ENCODE measurements around the gene RAB40B. TPM values are rescaled to one million over a fixed set of nuclear protein-coding genes. Genes with fewer than 3 reads are reported as not detected.
A peak's percentile ranks its signal among the peaks of the same experiment; 100 is the strongest.

Gene RAB40B
- total RNA-seq, 8 experiments from 2014 or later = 4.4 to 9.0 (median 6.8) TPM

DNA sequence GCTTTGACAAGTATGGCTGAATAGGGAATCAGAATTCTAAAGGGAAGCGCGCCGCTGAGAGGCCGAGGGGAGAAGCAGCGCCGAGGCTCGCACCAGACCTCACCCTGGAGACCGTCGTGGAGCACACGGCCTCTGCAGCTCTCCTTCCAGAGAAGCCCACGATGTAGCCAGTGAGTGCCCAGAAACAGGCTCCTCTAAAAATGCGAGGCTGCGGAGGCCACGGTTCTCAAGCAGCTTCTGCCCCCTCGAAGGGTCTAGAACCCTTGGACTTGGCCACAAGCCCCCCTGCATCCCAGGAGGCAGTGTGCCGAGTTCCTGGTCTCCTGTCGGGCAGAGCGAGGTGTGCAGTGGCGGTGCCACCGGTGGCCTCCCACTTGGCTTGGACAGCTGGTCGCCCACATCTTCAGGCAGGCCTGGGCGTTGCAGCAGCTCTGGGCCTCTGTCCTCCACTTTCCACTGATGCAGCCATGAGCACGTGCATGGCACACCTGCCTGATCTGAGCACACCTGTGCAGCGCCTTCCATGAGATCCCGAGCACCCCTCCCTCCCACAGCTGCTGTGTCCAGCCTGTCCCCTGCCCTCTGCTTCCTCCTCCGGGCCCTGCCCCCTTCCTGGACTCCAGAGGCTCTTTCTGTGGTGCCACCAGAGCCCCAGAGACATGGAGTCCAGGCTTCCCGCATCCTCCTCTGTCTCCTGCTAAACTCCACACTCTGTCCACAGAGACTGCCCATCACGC, 31.4 kb downstream of the RAB40B start:
- in situ Hi-C loops (cut with MboI; ENCODE audit: low pct_unique_long_range_greater_than_20kb in 2 of 9, low sequenced_read_pairs in 9 of 9, unreplicated experiment in 9 of 9) = loop anchor here in 2 of 9 experiments (10.0 to 25.0 kb wide), 2 partner anchors 95 to 108 kb away; partner anchors contain the start of gene TBCD (in 1 of the 2)
- WGBS, 10 experiments = 40 to 93% (median 77%) methylated on average over 1 to 9 of the region's 28 CpGs; no CpG with 5 or more reads in 5 of the 10 experiments
- no peak overlapping the region for H3K27ac ChIP-seq
- H3K4me1 ChIP-seq (replicated peaks in 1 of 2) = peaks cover 12 to 14% of the 10 kb centered on the region in 2 donors
- no peak overlapping the region for H3K4me3 ChIP-seq
- ATAC-seq (replicated peaks in 6 of 8) = no peak

GRCh38 chr17:82665891-82666290, 32.6 kb downstream of the RAB40B start:
- in situ Hi-C loops (cut with MboI; ENCODE audit: low pct_unique_long_range_greater_than_20kb in 2 of 9, low sequenced_read_pairs in 9 of 9, unreplicated experiment in 9 of 9) = loop anchor here in 2 of 9 experiments (10.0 to 25.0 kb wide), 2 partner anchors 96 to 109 kb away; partner anchors contain the start of gene TBCD (in 1 of the 2)
- peaks cover 12 to 14% of the 10 kb centered on the region in 2 donors for H3K4me1 ChIP-seq (replicated peaks in 1 of 2)
- WGBS, 10 experiments = 20 to 100% (median 77%) methylated on average over 1 to 5 of the region's 6 CpGs; no CpG with 5 or more reads in 4 of the 10 experiments
- H3K4me3 ChIP-seq = no peak overlapping the region
- ATAC-seq (replicated peaks in 6 of 8) = no peak
- H3K27ac ChIP-seq = no peak overlapping the region

GRCh38 chr17:82665217-82665616, 33.3 kb downstream of the RAB40B start:
- in situ Hi-C loops (cut with MboI; ENCODE audit: low pct_unique_long_range_greater_than_20kb in 2 of 9, low sequenced_read_pairs in 9 of 9, unreplicated experiment in 9 of 9) = loop anchor here in 2 of 9 experiments (10.0 to 25.0 kb wide), 2 partner anchors 97 to 110 kb away; partner anchors contain the start of gene TBCD (in 1 of the 2)
- ATAC-seq (replicated peaks in 6 of 8) = peak in 5 of 8 experiments; percentile 23 to 60 (median 50)
- H3K27ac ChIP-seq = no peak overlapping the region
- 55 to 100% (median 82%) methylated on average over 2 to 5 of the region's 11 CpGs; no CpG with 5 or more reads in 4 of the 10 experiments for WGBS, 10 experiments
- H3K4me1 ChIP-seq (replicated peaks in 1 of 2) = peaks cover 12 to 14% of the 10 kb centered on the region in 2 donors
- H3K4me3 ChIP-seq = no peak overlapping the region

DNA sequence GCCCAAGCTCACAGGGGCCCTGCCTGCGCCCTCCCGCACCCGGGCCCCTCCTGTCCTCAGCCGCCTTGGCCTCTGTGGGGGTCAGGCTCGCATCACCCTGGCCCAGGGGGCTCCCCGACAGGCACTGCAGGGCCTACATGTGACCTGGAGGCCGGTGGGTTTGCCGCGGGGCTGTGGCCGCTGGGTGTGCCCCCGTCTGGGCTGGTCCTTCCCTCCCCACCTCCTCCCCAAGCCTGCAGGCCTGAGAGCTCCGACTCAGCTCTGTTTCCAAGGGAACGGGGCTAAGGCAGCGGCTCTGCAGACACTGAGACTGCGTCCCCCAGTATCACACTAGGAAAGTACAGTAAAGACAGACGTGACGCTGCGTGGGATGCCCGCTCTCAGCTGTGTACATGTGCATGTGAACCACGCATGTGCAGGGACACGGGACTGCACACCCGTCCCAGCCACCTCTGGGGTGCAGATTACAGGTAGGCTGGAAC, 33.8 kb downstream of the RAB40B start:
- in situ Hi-C loops (cut with MboI; ENCODE audit: low pct_unique_long_range_greater_than_20kb in 2 of 9, low sequenced_read_pairs in 9 of 9, unreplicated experiment in 9 of 9) = loop anchor here in 2 of 9 experiments (10.0 to 25.0 kb wide), 2 partner anchors 98 to 110 kb away; partner anchors contain the start of gene TBCD (in 1 of the 2)
- WGBS, 10 experiments = 53 to 90% (median 77%) methylated on average over 2 to 7 of the region's 22 CpGs; no CpG with 5 or more reads in 7 of the 10 experiments
- H3K4me1 ChIP-seq (replicated peaks in 1 of 2) = peaks cover 12 to 14% of the 10 kb centered on the region in 2 donors
- H3K4me3 ChIP-seq = no peak overlapping the region
- peak in 6 of 8 experiments; percentile 51 to 93 (median 88) for ATAC-seq (replicated peaks in 6 of 8)
- peak overlapping the region in 1 of 2 donors; percentile 10 for H3K27ac ChIP-seq

- ATAC-seq (replicated peaks in 6 of 8) = no peak
- no peak overlapping the region for H3K27ac ChIP-seq
- peaks cover 12 to 14% of the 10 kb centered on the region in 2 donors for H3K4me1 ChIP-seq (replicated peaks in 1 of 2)
- in situ Hi-C loops (cut with MboI; ENCODE audit: low pct_unique_long_range_greater_than_20kb in 2 of 9, low sequenced_read_pairs in 9 of 9, unreplicated experiment in 9 of 9) = loop anchor here in 2 of 9 experiments (10.0 to 25.0 kb wide), 2 partner anchors 98 to 111 kb away; partner anchors contain the start of gene TBCD (in 1 of the 2)
- no peak overlapping the region for H3K4me3 ChIP-seq
- WGBS, 10 experiments = no CpG with 5 or more reads among the region's 17 CpGs
These were observed 34.3 kb downstream of the RAB40B start for GRCh38 chr17:82664276-82664575.

GRCh38 chr17:82663381-82664275, 34.9 kb downstream of the RAB40B start:
- in situ Hi-C loops (cut with MboI; ENCODE audit: low pct_unique_long_range_greater_than_20kb in 2 of 9, low sequenced_read_pairs in 9 of 9, unreplicated experiment in 9 of 9) = loop anchor here in 2 of 9 experiments (10.0 to 25.0 kb wide), 2 partner anchors 99 to 111 kb away; partner anchors contain the start of gene TBCD (in 1 of the 2)

GRCh38 chr17:82662711-82663261, 35.7 kb downstream of the RAB40B start:
- ATAC-seq (replicated peaks in 6 of 8) = no peak
- in situ Hi-C loops (cut with MboI; ENCODE audit: low pct_unique_long_range_greater_than_20kb in 2 of 9, low sequenced_read_pairs in 9 of 9, unreplicated experiment in 9 of 9) = loop anchor here in 2 of 9 experiments (10.0 to 25.0 kb wide), 2 partner anchors 100 to 112 kb away; partner anchors contain the start of gene TBCD (in 1 of the 2)

More at GRCh38 chr17:82663381-82664275, 34.9 kb downstream of the RAB40B start:
- Histone ChIP-seq H3K4me1 (replicated peaks in 1 of 2) (peaks cover 12% of the 10 kb centered on the region in 2 donors), H3K4me3 (no peak overlapping the region), H3K27ac (no peak overlapping the region)
- WGBS, 10 experiments = 80 to 100% methylated on average over 1 to 3 of the region's 39 CpGs; no CpG with 5 or more reads in 8 of the 10 experiments
- no peak for ATAC-seq (replicated peaks in 6 of 8)

DNA sequence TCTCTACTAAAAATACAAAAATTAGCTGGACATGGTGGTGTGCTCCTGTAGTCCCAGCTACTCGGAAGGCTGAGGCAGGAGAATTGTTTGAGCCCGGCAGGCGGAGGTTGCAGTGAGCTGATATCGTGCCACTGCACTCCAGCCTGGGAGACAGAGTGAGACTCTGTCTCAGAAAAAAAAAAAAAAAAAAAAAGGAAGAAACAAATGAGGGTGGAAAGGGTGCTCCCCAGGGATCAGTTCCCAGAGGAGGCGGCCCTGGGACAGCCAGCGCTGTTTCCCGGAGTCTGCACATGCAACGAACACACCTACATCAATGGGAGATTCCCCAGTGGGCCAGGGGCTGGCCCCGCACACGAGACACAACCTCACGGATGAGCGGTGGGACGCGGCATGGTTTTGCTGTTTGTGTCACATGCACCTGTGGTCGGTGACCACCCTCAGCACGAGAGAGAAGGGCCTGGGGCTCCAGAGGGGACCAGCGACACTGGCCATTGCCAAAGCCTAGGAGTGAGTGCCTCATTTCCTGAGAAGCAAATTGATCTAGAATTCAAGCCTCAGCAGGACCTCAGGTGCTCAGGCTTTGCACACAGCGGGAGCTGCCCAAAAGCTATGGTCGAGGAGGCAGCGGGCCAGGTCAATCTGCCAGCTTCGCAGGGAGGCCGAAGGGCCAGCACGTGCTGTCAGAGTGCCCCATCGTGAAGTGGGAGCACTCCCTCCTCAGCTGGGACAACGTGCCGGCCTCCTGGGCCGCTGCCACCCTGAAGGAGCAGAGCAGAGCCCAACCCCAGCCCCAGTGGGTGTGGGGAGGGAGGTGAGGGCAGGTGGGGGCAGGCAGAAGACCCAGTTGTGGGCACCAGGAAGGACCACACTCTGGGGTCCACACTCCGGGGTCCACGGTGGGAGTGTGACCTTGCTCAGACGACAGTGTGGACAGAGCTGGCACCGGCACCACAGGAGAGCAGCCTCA, 36.5 kb downstream of the RAB40B start:
- no peak for ATAC-seq (replicated peaks in 6 of 8)
- in situ Hi-C loops (cut with MboI; ENCODE audit: low pct_unique_long_range_greater_than_20kb in 2 of 9, low sequenced_read_pairs in 9 of 9, unreplicated experiment in 9 of 9) = loop anchor here in 2 of 9 experiments (10.0 to 25.0 kb wide), 2 partner anchors 100 to 113 kb away; partner anchors contain the start of gene TBCD (in 1 of the 2)
- 63 to 100% (median 84%) methylated on average over 1 to 16 of the region's 31 CpGs; no CpG with 5 or more reads in 1 of the 10 experiments for WGBS, 10 experiments

More at GRCh38 chr17:82662711-82663261, 35.7 kb downstream of the RAB40B start:
- H3K4me3 ChIP-seq = no peak overlapping the region
- no peak overlapping the region for H3K27ac ChIP-seq
- 83 to 90% (median 88%) methylated on average over 2 to 9 of the region's 20 CpGs; no CpG with 5 or more reads in 6 of the 10 experiments for WGBS, 10 experiments
- peaks cover 12% of the 10 kb centered on the region in 2 donors for H3K4me1 ChIP-seq (replicated peaks in 1 of 2)

DNA sequence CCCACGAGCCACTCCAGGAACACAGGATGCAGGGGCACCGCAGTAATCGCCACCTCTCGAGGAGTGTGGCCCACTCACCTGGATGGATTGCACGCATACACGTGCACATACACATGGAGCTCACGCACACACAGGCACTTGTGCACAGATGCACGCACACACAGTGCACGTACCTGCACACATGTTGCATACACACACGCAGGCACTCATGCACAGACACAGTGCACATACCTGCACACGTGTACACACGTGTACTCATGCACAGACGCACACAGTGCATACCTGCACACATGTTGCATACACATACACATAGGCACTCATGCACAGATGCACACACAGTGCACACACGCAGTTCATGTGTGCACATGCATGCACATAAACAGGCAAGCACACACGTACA, 38.6 kb downstream of the RAB40B start:
- in situ Hi-C loops (cut with MboI; ENCODE audit: low pct_unique_long_range_greater_than_20kb in 2 of 9, low sequenced_read_pairs in 9 of 9, unreplicated experiment in 9 of 9) = loop anchor here in 2 of 9 experiments (10.0 to 25.0 kb wide), 2 partner anchors 102 to 115 kb away; partner anchors contain the start of gene TBCD (in 1 of the 2)
- Histone ChIP-seq H3K27ac (no peak overlapping the region), H3K4me1 (replicated peaks in 1 of 2) (peaks cover 6% of the 10 kb centered on the region in 2 donors), H3K4me3 (no peak overlapping the region)
- WGBS, 10 experiments = 80 to 100% (median 90%) methylated on average over 1 to 12 of the region's 15 CpGs; no CpG with 5 or more reads in 3 of the 10 experiments
- ATAC-seq (replicated peaks in 6 of 8) = no peak

More for the DNA sequence above, 36.5 kb downstream of the RAB40B start:
- no peak overlapping the region for H3K4me3 ChIP-seq
- peaks cover 12% of the 10 kb centered on the region in 2 donors for H3K4me1 ChIP-seq (replicated peaks in 1 of 2)
- no peak overlapping the region for H3K27ac ChIP-seq

DNA sequence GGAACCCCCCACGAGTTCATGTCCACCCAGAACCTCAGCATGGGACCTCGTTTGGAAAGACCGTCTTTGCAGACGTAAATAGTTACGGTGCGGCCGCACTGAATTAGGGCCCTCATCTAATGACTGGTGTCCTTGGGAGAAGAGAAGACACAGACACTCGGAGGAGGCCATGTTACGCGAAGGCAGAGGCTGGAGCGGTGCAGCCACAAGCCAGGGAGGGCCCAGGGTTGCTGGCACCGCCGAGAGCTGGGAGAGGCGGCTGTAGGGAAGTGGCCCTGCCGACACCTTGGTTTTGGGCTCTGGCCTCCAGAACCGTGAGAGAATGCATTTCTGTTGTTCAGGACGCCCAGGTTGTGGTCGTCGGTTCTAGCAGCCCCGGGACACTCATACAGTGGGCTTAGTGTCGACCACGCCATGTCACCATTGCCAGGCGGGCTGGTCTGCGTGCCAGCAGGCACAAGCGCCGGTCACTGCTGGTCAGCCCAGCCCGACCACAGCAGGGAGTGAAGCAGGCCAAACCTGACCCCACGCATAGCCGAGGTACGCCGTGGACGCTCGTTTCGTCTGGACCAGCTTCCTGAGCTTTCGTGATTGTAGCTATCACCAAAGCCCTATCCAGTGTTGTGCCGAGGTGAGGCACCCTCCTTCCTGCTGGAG, 39.6 kb downstream of the RAB40B start:
- Histone ChIP-seq H3K4me1 (replicated peaks in 1 of 2) (no peaks in the 10 kb centered on the region), H3K4me3 (no peak overlapping the region), H3K27ac (no peak overlapping the region)
- ATAC-seq (replicated peaks in 6 of 8) = no peak
- in situ Hi-C loops (cut with MboI; ENCODE audit: low pct_unique_long_range_greater_than_20kb in 2 of 9, low sequenced_read_pairs in 9 of 9, unreplicated experiment in 9 of 9) = loop anchor here in 1 of 9 experiments (25.0 kb wide), 1 partner anchor 103 kb away; the partner anchor contains the start of gene TBCD
- WGBS, 10 experiments = 80 to 95% (median 92%) methylated on average over 4 to 12 of the region's 36 CpGs; no CpG with 5 or more reads in 4 of the 10 experiments
